GM18505 (cell line): ENCODE results near the gene CHERP.
A peak's percentile ranks its signal among the peaks of the same experiment; 100 is the strongest.
"Not testable (repeated sequence)": the region's sequence is repeated elsewhere in the genome, so short reads cannot be mapped to it uniquely, and the experiment has no call there.

Experiments used
- ATAC-seq: cut with Tn5 transposase; IDR thresholded peaks from one replicate; pipeline ENCODE4 v1.9.1; 2021; ENCODE audit not compliant: unreplicated experiment
- POLR2A ChIP-seq: IDR thresholded peaks from 4 replicates; pipeline ENCODE4 v1.6.1; 2011; ENCODE audit warnings: borderline replicate concordance; ENCODE audit not compliant: insufficient read depth, insufficient read length; ENCODE audit errors: extremely low read depth

CHERP gene

DNA sequence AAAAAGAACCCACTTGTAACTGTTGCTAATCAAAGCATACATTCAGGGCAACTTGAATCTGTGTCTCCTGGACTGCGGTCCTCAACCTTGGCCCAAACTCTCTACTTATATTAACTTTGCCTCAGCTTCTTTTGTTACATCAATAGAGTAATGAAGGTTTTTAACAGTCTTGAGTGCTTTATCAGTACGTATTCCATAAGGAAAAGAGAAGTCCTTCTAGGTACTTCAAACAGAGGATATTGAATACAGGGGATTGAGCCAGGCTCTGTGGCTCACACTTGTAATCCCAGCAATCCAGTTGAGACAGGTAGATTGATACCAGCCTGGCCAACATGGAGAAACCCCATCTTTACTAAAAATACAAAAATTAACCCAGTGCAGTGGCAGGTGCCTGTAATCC, 69.2 kb downstream of the CHERP start:
- TF ChIP-seq POLR2A = no peak
- ATAC-seq = no peak

DNA sequence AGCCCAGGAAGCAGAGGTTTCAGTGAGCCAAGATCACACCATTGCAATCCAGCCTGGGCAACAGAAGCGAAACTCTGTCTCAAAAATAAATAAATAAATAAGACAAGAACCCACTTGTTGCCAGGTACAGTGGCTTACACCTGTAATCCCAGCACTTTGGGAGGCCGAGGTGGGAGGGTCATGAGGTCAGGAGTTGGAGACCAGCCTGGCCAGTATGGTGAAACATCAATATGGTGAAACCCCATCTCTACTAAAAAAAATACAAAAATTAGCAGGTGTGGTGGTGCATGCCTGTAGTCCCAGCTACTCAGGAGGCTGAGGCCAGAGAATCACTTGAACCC, 69.7 kb downstream of the CHERP start:
- not testable (repeated sequence) for ATAC-seq

GRCh38 chr19:16470911-16471811, 71.1 kb downstream of the CHERP start:
- TF ChIP-seq POLR2A = no peak
- ATAC-seq = peak; percentile 30

DNA sequence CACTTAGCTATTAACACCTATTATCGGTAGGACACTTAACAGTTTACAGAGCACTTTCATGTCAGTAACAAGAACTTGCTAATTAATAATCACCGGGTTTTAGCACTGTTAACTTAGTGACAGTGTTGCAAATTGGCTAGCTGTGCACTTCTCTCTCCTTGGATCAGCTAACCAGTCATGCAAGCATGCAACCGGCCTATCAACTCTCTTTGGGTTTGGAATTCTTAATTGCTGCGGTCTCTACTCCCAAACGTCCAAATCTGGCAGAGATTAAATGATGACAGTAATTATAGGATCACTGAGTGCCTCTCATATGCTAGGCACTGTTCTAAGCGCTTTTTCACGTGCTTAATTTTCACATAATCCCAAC, 71.7 kb downstream of the CHERP start:
- ATAC-seq = no peak
- no peak for TF ChIP-seq POLR2A
